ENCODE data around the gene VDR.

VDR gene

GRCh38 chr12:47935184-47935583 lies 30.4 kb upstream of the VDR start:
- in situ Hi-C loops (cut with MboI; ENCODE audit: low pct_unique_long_range_greater_than_20kb, low sequenced_read_pairs): no loop called here
- DNase-seq: no peak

GRCh38 chr12:47931187-47931586 lies 26.4 kb upstream of the VDR start:
- no peak for DNase-seq
- in situ Hi-C loops (cut with MboI; ENCODE audit: low pct_unique_long_range_greater_than_20kb, low sequenced_read_pairs): no loop called here

GRCh38 chr12:47930634-47931033 lies 25.8 kb upstream of the VDR start:
- in situ Hi-C loops (cut with MboI; ENCODE audit: low pct_unique_long_range_greater_than_20kb, low sequenced_read_pairs): no loop called here
- DNase-seq: no peak

GRCh38 chr12:47927346-47927745 lies 22.6 kb upstream of the VDR start:
- no peak for DNase-seq
- in situ Hi-C loops (cut with MboI; ENCODE audit: low pct_unique_long_range_greater_than_20kb, low sequenced_read_pairs): no loop called here

- no peak for DNase-seq
- in situ Hi-C loops (cut with MboI; ENCODE audit: low pct_unique_long_range_greater_than_20kb, low sequenced_read_pairs): no loop called here
These were observed 17.1 kb upstream of the VDR start for GRCh38 chr12:47921907-47922306.

GRCh38 chr12:47920913-47921312 lies 16.1 kb upstream of the VDR start:
- DNase-seq: no peak
- in situ Hi-C loops (cut with MboI; ENCODE audit: low pct_unique_long_range_greater_than_20kb, low sequenced_read_pairs): no loop called here

- no peak for DNase-seq
- in situ Hi-C loops (cut with MboI; ENCODE audit: low pct_unique_long_range_greater_than_20kb, low sequenced_read_pairs): no loop called here
These were observed 8.3 kb upstream of the VDR start for GRCh38 chr12:47913081-47913480.

GRCh38 chr12:47912556-47912955 lies 7.8 kb upstream of the VDR start:
- no peak for DNase-seq
- in situ Hi-C loops (cut with MboI; ENCODE audit: low pct_unique_long_range_greater_than_20kb, low sequenced_read_pairs): no loop called here

GRCh38 chr12:47910981-47911380 lies 6.2 kb upstream of the VDR start:
- in situ Hi-C loops (cut with MboI; ENCODE audit: low pct_unique_long_range_greater_than_20kb, low sequenced_read_pairs): no loop called here
- DNase-seq: no peak

GRCh38 chr12:47910486-47910885 lies 5.7 kb upstream of the VDR start:
- in situ Hi-C loops (cut with MboI; ENCODE audit: low pct_unique_long_range_greater_than_20kb, low sequenced_read_pairs): no loop called here

GRCh38 chr12:47909839-47910465 lies 5.2 kb upstream of the VDR start:
- in situ Hi-C loops (cut with MboI; ENCODE audit: low pct_unique_long_range_greater_than_20kb, low sequenced_read_pairs): no loop called here
- DNase-seq: no peak

More at GRCh38 chr12:47910486-47910885, 5.7 kb upstream of the VDR start:
- no peak for DNase-seq

GRCh38 chr12:47908738-47909137 lies 3.9 kb upstream of the VDR start:
- in situ Hi-C loops (cut with MboI; ENCODE audit: low pct_unique_long_range_greater_than_20kb, low sequenced_read_pairs): no loop called here
- no peak for DNase-seq

- no peak for DNase-seq
- in situ Hi-C loops (cut with MboI; ENCODE audit: low pct_unique_long_range_greater_than_20kb, low sequenced_read_pairs): no loop called here
These were observed 3.2 kb upstream of the VDR start for GRCh38 chr12:47907851-47908454.

GRCh38 chr12:47903927-47904712 lies 674 bp downstream of the VDR start:
- in situ Hi-C loops (cut with MboI; ENCODE audit: low pct_unique_long_range_greater_than_20kb, low sequenced_read_pairs): no loop called here
- DNase-seq: peak; percentile 77

GRCh38 chr12:47903151-47903611 lies 1.6 kb downstream of the VDR start:
- peak; percentile 30 for DNase-seq
- in situ Hi-C loops (cut with MboI; ENCODE audit: low pct_unique_long_range_greater_than_20kb, low sequenced_read_pairs): no loop called here

- in situ Hi-C loops (cut with MboI; ENCODE audit: low pct_unique_long_range_greater_than_20kb, low sequenced_read_pairs): no loop called here
- DNase-seq: no peak
These were observed 2.6 kb downstream of the VDR start for GRCh38 chr12:47902131-47902639.

GRCh38 chr12:47901718-47902093 lies 3.1 kb downstream of the VDR start:
- in situ Hi-C loops (cut with MboI; ENCODE audit: low pct_unique_long_range_greater_than_20kb, low sequenced_read_pairs): no loop called here
- DNase-seq: no peak

- DNase-seq: no peak
- in situ Hi-C loops (cut with MboI; ENCODE audit: low pct_unique_long_range_greater_than_20kb, low sequenced_read_pairs): no loop called here
These were observed 3.6 kb downstream of the VDR start for GRCh38 chr12:47901063-47901717.

- in situ Hi-C loops (cut with MboI; ENCODE audit: low pct_unique_long_range_greater_than_20kb, low sequenced_read_pairs): no loop called here
- peak; percentile 50 for DNase-seq
These were observed 4.4 kb downstream of the VDR start for GRCh38 chr12:47900131-47901062.

All from KBM-7 (cell line).